Stimulated activated naive CD4-positive, alpha-beta T cell treated with Interleukin-2 at 50 U/mL for 16 hours (primary cell): ENCODE results near the gene GABARAPL2.
"Not testable (repeated sequence)": the region's sequence is repeated elsewhere in the genome, so short reads cannot be mapped to it uniquely, and the experiment has no call there.

Experiments used
- DNase-seq: peaks from one replicate; lab custom pipeline; 2025; lab: John Stamatoyannopoulos, UW

The GABARAPL2 gene

GRCh38 chr16:75591927-75592326 lies 25.7 kb downstream of the GABARAPL2 start:
- DNase-seq = not testable (repeated sequence)

GRCh38 chr16:75593308-75593707 lies 27.1 kb downstream of the GABARAPL2 start:
- DNase-seq = no peak

GRCh38 chr16:75593825-75594820 lies 27.9 kb downstream of the GABARAPL2 start:
- DNase-seq = no peak

GRCh38 chr16:75599452-75600277 lies 33.5 kb downstream of the GABARAPL2 start:
- DNase-seq = no peak

GRCh38 chr16:75603241-75603640 lies 37.1 kb downstream of the GABARAPL2 start:
- DNase-seq = no peak

GRCh38 chr16:75606507-75606906 lies 40.3 kb downstream of the GABARAPL2 start:
- no peak for DNase-seq

GRCh38 chr16:75614066-75614897 lies 48.1 kb downstream of the GABARAPL2 start:
- DNase-seq = no peak

GRCh38 chr16:75615619-75616018 lies 49.4 kb downstream of the GABARAPL2 start:
- DNase-seq = no peak

GRCh38 chr16:75616521-75617010 lies 50.4 kb downstream of the GABARAPL2 start:
- DNase-seq = peak; percentile 4

GRCh38 chr16:75617121-75617520 lies 50.9 kb downstream of the GABARAPL2 start:
- no peak for DNase-seq

GRCh38 chr16:75618780-75619179 lies 52.6 kb downstream of the GABARAPL2 start:
- DNase-seq = no peak

GRCh38 chr16:75620326-75621169 lies 54.4 kb downstream of the GABARAPL2 start:
- peak; percentile 46 for DNase-seq

- DNase-seq = no peak
Observed at GRCh38 chr16:75621170-75621477, 54.9 kb downstream of the GABARAPL2 start.

GRCh38 chr16:75622761-75623605 lies 56.8 kb downstream of the GABARAPL2 start, which contains the start of gene ADAT1:
ADAT1 (minus strand) TSS chr16:75623281; CDS start chr16:75620799, 2,482 bp downstream.
- DNase-seq = peak; percentile 98

- DNase-seq = no peak
Observed at GRCh38 chr16:75624921-75625334, 58.7 kb downstream of the GABARAPL2 start.

GRCh38 chr16:75626806-75627205 lies 60.6 kb downstream of the GABARAPL2 start:
- no peak for DNase-seq
